Posterior cingulate gyrus (tissue), 11 donors: ENCODE data around the gene VPS29.
"Not testable (repeated sequence)": the region's sequence is repeated elsewhere in the genome, so short reads cannot be mapped to it uniquely, and the experiment has no call there.

Source experiments
- DNase-seq, 10 donors: peaks; one replicate each; pipeline versions ENCODE4 v3.0.0 to v3.0.0-alpha.2; 2020 to 2021; ENCODE audit warnings: mixed read lengths in 3 of 10
- intact Hi-C: fragments of 100-400 bp; cut with DNase I; formaldehyde crosslinking; loops from one replicate; pipeline ENCODE4 v1.15.1; 2023

The VPS29 gene

DNA sequence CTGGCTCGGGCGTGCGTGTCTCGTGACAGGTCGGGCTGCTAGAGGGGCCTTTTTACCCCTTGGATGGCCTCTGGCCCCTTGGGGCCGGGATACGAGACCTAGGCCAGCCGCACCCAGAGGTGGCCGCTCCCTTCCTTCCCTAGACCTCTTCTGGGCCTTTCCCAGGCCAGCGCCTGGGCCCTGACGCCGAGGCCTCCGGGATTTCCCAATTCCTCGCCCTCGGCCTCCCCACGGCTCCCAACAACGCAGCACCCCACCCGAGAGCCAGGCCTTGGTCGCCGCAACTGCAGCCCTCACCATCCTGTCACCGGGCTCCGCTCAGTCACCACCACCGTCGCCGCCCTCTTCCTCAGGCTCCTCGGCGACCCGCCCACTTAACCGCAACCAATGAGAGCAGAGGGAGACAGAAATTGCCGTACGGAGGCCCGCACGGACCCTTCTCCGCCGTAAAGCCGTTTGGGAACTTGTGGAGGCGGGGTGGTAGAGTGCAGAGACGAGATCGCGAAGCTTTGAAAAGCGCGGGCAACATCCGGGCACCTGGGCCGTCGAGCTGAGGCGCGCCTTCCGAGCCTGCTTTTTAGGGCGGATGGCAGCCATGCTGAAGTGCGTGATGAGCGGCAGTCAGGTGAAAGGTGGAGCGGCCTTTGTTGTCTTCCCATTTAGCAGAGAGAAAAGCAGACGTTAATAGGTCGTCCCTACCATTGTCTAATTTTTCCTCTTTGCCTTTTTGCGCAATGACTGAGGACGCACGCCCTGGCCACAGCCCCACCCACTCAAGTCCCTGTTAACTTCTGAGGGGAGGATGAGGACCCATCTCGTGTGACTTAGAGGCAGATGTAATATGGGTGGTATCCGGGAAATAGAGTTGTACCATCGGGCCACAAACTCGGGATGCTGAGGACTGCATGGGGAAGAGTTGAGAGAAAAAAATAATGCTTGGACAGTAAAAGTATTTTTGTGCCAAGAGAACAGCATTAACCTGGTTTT is at the start of gene VPS29, which contains the start of gene RAD9B:
Gene VPS29, minus strand, starts transcription at position 360 of the 987 bp plus-strand sequence. Its CDS starts 60 bp downstream, at position 300.
Gene RAD9B, plus strand, starts transcription at position 580 of the 987 bp plus-strand sequence. Its CDS starts 7 bp downstream, at position 587.
- peak; percentile 95 to 99 (median 97) for DNase-seq
- intact Hi-C loops: loop anchor here (1.0 to 5.0 kb wide), 4 partner anchors 34 to 100 kb away; partner anchors contain the start of genes ARPC3, FAM216A, GPN3 and PPTC7

DNA sequence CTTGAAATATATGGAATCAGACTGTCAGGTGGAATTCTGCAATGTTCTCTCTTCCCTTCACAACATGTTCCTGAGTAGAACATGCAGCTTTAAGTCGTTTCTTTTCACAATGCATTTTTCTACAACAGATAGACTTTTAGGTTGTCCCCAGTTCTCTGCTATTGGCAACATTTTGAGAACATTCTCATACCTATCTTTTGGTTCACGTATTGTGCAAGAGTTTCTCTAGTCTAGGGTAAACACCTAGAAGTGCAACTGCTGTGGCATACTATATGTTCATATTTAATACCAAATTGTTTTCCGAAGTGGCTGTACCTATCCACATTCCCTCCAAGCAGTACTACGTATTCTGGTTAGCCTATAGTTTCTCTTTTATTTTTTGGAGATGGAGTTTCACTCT is 49.1 kb upstream of the VPS29 start:
- DNase-seq: no peak
- intact Hi-C loops: no loop called here

DNA sequence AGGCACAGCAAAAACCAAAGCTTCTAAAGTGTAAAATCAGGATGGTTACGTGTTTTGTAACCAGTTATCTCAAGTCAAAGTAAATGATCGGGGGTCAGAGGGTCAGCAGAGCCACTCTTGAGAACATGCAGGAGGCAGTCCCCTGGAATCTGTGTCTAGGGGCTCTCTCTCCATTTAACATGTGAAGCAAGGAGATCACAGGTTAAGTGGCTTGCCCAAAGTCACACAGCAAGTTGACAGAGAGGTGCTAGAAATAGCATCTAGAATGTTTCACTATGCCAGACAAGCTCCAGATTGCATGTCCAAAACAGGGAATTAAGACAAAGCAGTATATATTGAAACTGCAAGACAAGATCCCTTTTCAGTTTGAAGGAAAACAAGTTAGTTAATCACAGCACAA is 47.8 kb upstream of the VPS29 start:
- no peak for DNase-seq
- intact Hi-C loops: no loop called here

DNA sequence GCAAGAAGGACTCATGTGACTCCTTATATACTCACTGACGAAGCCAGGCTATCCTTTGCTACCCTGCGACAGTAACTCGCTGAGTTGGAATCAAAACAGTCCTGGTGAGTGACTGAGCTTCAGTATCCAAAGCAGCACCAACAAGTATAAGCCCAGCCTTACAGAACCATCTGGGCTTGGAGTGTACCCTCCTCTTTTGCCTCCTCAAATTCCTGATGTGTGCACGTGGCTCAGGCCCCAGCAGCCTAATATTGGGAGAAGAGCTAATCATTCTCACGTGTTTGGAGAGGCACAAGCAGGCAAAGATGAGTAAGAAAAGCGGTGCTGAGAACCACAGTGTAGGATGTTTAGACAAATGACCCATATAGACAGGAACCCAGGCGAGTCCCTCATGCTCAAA is 46.8 kb upstream of the VPS29 start:
- intact Hi-C loops: no loop called here
- no peak for DNase-seq

DNA sequence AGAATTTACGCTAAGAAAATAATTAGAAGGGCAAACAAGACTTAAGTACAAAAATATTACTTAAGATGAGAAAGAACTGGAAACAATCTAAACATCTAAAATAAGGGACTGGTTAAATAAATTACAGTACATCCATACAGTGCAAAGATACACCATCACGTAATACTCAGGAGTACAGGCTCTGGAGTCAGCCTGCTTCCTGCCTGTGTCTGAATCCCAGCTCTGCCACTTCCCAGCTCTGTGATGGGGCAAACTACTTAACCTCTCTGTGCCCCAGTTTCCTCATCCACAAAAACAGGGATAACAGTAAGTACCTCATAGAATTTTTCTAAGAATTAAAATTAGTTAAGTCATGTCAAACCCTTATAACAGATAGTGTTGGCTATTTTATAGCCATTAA is 45.2 kb upstream of the VPS29 start:
- intact Hi-C loops: no loop called here
- no peak for DNase-seq

DNA sequence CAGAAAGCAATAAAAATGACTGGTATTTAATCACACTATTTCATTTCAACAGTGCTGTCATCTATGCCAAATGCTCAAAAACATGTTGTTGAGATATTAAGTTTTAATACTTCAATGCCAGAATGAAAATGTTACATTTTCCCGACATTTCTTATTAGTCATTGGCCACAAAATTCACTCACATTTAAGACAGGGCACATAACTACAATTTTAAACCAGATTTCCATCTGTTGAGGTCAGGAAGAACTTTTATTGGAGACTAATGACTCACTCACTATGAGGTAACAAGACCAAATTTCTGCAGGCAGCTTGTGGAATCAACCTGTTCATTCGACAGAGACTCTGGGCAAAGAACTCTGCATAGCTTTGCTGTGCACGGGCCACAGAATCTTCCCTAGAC is 44.4 kb upstream of the VPS29 start:
- DNase-seq: no peak
- intact Hi-C loops: no loop called here

DNA sequence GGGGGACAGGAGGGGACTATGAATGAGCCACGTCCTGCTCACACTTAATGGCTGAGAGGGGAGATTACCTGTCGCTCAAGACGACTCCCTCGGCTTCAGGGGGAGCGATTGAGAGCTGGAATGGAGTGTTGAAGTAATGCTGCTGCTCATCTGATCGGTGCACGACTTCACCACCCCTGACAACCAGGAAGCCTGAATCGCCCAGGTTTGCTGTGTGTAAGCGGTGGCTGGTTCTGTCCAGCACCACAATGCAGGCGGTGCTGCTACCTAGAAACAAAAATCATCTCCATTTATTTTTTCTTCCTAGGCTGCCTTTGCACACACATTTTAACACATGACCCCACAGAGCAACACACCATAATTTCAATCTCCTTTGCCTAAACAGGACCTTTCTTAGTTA is 43.9 kb upstream of the VPS29 start:
- intact Hi-C loops: no loop called here
- no peak for DNase-seq

DNA sequence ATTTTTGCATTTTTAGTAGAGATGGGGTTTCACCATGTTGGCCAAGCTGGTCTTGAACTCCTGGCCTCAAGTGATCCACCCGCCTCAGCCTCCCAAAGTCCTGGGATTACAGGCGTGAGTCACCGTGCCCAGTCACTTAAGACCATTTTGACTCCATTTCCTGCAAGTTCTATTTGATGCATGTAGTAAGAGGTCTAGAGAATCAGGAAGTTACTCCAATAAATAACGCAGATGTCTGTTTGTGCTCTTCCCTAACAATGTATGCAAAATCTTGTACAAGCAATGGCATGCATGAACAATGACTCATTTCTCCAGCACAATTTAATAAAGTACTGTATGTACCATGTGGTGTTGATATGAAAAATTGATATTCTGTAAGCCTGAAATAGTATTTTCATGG is 43.3 kb upstream of the VPS29 start:
- intact Hi-C loops: not testable (repeated sequence)

DNA sequence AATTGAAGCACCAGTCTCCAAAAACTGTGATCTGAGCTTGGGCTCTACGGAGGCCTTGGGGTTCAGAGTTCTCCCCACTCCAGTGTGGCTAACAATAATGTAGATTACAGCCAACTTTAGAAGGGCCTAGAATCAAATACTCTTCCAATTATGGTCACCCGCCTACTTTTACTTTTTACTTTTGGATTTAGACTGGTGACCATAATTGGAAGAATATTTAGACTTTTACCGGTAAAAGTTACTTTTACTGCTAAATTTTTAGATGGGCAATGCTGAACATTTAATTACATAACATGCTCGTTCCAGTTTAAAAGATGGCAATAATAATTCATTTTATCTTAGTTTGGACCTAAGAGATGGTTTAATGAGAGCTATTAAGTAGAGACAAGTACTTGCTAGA is 42.1 kb upstream of the VPS29 start:
- intact Hi-C loops: no loop called here
- DNase-seq: no peak

More for the DNA sequence above, 43.3 kb upstream of the VPS29 start:
- not testable (repeated sequence) for DNase-seq

DNA sequence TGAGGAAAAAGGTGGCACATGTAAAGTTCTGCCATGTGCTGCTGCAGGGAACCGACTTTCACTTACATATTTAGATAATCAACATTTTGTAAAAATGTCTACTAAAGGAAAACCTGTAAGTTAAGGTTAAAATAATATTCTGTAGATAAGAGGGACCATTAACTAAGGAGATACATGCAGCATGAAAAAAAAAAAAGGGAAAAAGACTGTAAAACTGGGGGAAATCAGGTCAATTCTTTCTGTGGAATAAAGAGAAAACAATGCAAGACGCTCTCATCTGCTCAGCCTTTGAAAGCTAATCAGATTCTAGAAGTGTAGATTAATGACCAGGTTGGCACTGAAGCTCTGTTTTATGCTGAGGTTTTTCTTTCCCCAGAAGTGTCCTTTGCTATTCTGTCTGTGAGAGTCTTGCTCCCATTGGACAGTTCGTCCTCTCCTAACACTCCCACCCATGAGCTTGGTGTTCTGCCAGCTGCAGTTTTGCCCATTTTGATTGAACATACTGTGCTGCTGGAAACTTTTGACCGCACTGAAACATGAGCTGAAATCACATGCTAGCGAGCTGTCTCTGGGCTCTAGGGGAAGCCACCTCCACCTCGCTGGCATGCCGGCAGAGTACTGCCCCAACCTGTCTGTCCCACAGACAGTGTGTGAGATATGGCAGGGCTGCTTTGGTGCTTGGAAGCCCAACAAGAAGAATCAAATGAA is 41.5 kb upstream of the VPS29 start:
- intact Hi-C loops: no loop called here
- DNase-seq: peak in 8 of 10 donors; percentile 39 to 88 (median 58)

DNA sequence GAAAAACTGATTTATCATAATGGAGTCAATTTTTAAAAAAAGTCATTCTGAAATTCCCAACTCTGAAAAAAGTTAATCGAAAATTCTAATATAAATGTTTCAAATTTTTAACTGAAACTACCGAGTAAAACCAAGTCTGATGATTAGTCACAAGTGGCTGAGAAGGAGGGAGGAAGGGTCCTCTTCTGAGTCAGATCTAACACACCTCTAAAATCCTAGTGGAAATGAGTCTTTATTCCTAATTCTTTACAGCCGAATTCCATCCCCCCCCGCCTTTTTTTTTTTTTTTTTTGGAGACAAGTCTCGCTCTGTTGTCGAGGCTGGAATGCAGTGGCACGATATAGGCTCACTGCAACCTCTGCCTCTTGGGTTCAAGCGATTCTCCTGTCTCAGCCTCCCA is 38.1 kb upstream of the VPS29 start:
- no peak for DNase-seq
- intact Hi-C loops: no loop called here

DNA sequence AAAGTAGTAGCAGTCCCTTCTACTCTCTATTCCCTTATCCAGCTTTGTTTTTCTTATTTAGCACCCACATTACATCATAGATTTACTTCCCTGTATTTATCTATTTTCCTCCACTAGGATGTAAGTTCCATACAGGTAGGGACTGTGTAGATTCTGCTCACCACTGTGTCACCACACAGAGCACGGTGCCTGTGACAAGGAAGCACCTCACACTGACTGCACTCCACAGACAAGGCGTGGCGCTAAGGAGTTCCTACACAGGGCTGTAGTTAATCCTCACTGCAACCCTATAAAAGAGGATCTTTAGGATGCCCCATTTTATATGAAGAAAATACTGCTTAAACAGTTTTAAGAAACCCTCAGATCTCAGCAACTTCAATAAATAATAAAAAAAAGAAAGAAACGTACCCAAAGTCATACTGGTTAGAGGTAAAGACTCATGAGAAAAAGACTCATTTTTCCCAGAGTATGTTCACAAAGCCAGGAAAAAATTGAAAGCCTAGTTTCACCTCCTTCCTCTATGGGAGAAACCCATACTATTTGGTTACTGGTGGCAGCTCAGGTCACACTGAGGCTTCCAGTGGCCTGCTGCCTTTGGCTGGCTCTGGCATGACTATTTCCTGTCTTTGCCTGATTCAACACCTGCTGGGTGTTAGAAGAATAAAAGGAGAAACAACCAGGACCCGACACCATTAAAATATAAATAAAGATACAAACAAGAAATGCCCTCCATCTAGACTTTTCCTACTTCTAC is 37.1 kb upstream of the VPS29 start:
- DNase-seq: no peak
- intact Hi-C loops: no loop called here

DNA sequence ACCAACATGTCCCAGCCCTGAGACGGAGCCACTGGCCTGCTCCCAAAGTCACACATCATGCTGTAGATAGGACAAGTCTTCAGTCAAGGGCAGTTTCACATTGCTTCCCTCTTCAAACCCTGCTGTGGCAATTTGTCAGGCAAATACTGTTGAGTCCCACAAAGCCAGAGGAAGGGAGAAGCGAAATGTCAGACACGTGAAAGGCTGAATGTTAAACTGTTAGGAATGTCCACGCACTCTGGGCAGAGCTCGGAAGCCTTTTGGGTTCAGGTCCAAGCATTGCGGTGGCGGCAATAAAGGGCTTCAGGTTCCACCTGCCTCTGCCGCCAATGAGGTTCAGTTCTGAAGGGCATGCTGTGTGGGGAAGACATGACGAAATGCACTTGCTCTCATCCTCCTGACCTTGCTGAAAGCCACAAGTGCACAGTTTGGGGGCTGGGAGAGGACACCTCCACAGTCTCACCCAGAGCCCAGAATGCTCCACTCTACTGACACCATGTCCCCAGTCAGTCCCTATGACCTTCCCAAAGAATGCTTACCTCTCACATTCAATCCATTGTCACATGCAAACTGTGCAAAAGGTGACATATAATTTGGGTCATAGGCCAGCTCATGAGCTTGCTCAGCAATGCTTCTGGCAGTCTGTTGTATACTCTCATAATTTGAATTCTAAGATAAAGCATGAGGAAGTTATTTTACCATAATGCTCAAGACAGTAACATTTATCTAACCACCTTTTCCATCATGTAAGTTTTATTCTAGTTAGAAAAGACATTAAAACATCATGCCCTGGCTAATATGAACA is 35.9 kb upstream of the VPS29 start:
- intact Hi-C loops: no loop called here
- no peak for DNase-seq

DNA sequence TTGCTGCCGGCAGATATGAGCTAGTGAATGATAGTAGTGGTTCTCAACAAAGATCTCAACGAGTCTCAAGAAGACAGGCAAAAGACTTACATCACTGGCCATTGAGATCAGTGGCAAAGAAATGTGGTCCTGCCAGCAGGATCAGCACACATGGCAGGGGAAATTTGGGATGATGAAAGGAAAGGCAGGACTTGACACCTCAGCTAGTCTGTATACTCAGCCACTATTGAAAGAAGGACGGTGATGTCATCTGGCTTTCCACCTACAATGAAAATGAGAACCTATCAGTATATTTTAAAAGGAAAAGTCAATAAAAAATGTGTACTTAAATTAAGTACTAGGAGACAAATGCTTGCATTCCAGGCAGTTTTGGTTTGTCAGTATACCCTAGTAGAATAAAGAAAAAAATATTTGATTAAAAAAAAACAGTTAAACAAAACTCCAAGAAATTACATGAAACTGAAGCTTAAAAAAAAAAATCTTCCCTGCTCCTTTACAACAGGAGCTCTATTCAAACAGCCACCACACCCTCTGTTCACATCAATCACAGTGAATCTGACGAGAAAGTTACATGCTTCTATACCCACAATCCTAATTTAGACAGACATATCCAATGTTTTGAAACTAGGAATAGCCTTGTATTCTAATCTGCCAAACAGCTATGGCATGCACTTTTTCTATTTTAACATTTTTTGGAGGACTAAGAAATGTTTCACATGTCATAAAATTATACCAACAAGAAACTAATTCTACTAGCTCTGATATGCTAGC is 35.1 kb upstream of the VPS29 start:
- no peak for DNase-seq
- intact Hi-C loops: no loop called here

DNA sequence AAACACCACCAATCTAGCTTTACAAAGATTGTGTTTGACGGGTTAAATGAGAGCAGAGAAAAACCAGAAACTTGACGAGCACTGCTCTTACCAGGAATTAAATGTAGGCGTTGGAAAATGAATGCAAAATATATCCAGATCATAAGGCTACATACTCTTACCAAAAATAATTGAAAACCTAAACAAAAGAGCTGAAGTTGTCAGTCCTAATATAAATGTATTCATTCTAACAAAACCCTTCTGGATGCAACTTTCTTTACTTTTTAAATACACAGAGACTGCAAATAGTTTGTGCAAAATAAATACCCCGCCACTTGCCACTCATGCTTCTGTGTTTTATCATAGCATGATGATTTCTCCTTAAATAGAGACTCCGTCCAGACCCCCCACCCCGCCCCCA is 32.9 kb upstream of the VPS29 start:
- intact Hi-C loops: no loop called here
- DNase-seq: no peak

DNA sequence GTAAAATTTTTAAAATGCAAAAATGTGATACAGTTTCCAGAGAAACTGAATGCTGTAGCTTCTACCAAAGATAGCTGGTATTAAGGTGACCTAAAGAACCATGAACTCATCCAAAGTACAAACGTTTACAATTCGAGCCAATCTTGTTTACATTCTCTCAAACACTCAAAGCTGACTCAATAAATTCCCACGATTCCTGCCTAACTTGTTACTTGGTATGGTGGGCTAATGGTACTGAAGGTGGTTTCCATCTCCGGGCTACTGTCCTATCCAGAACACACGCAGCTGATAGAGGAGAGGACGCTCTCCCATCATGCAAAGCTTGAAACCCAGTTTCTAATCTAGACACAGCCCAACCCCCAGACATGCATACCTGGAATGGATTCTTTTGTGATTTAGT is 31.7 kb upstream of the VPS29 start:
- no peak for DNase-seq
- intact Hi-C loops: no loop called here

DNA sequence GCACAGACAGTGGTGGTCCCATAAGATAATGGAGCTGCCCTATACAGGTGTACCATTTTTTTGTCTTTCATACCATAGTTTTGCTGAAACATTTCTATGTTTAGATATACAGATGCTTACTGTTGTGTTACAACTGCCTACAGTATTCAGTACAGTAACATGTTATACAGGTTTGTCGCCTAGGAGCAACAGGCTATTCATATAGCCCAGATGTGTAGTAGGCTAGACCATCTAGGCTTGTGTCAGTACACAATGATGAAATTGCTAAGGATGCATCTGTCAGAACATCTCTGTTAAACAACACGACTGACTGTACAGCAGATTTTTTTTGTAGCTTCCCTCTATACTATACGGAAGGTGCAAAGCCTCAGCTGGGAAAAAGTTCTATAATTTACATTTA is 30.7 kb upstream of the VPS29 start:
- DNase-seq: no peak
- intact Hi-C loops: no loop called here

DNA sequence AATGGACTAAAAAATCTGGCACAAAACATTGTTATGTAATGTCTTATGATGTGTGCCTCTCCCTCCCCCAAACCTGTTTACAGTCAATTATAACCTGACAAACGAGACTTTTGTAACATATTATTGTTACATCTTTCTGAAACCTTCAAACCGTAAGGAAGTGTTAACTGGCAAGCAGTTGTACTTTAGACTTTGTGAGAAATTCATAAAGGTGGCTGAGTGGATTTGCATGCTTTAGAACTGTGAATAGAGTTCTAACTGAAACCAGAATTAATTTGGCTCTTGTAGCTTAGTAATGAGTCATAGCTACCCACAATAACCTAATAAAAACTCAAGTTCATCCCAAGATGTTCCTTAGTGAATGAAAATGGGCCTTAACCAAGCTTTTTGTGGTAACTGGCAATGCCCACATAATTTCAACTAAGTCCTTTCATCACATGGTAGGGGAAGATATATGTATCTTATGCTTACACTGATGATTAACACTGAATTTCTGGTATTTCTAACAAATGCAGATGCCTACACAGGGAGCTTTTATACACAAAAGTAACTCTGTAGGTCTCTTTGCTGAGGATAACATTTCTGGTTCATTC is 29.9 kb upstream of the VPS29 start:
- intact Hi-C loops: no loop called here
- no peak for DNase-seq

DNA sequence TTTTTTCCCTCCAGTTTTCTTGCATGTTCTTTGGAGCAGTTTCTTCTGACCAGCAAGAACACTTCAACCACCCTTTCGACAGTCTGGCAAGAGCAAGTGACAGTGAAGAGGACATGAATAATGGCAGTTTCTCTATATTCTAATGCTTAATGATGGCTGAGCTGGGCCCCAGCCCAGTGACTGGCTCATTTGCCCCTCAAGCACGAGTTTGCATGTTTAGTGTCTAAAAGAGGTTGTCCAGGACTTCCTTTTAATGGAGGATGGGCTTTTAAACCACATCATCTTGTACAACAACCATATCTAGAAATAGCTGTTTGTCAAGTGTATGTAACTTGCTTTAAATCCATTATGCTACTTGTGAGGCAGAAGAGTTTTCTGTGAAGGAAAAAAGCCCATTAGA is 28.6 kb upstream of the VPS29 start:
- no peak for DNase-seq
- intact Hi-C loops: no loop called here
